Upper lobe of right lung (tissue), 1 donor: ENCODE data around the gene OXNAD1. TPM values are rescaled to one million over a fixed set of nuclear protein-coding genes. Genes with fewer than 3 reads are reported as not detected.

Experiments
- ATAC-seq: fragments of 200-7000 bp; cut with Tn5 transposase; one replicate; pipeline ENCODE4 v1.9.1; 2020; ENCODE audit warnings: mild to moderate bottlenecking, moderate library complexity
- DNase-seq: peaks from one replicate; pipeline ENCODE4 v3.0.0-alpha.2; 2020
- H3K27ac ChIP-seq: fragments of 200-600 bp; one replicate; pipeline ENCODE4 v1.8.0; 2022
- H3K27me3 ChIP-seq: fragments of 200-600 bp; one replicate; pipeline ENCODE4 v1.8.0; 2022; ENCODE audit warnings: mild to moderate bottlenecking
- H3K36me3 ChIP-seq: fragments of 200-600 bp; one replicate; pipeline ENCODE4 v1.8.0; 2022
- H3K4me1 ChIP-seq: fragments of 200-600 bp; one replicate; pipeline ENCODE4 v1.8.0; 2022
- H3K4me3 ChIP-seq: fragments of 200-600 bp; one replicate; pipeline ENCODE4 v1.8.0; 2022; ENCODE audit warnings: mild to moderate bottlenecking
- H3K9me3 ChIP-seq: fragments of 200-600 bp; one replicate; pipeline ENCODE4 v1.8.0; 2022
- intact Hi-C: fragments of 100-400 bp; cut with DNase I; formaldehyde crosslinking; loops from one replicate; pipeline ENCODE4 v1.11.0; 2022
- total RNA-seq: library from RNA; stranded (reverse); fragmentation: NEBNext Ultra II Directional; extraction: Animal tissue kit (Norgen Biotek cat#: 25700); gene quantifications from one replicate; pipeline ENCODE4 v1.2.1, GENCODE V29; 2021
- TF ChIP-seq, protein P1 (sequence below): fragments of 200-600 bp; IDR thresholded peaks from one replicate; pipeline ENCODE4 v1.8.0; 2022; ENCODE audit warnings: antibody characterized with exemption
- donor health status: DM: no; HTN: yes; CAD: no; lungs with severe emphysema.

OXNAD1 gene
- total RNA-seq, 1 donor from 2014 or later = 12.8 TPM

DNA sequence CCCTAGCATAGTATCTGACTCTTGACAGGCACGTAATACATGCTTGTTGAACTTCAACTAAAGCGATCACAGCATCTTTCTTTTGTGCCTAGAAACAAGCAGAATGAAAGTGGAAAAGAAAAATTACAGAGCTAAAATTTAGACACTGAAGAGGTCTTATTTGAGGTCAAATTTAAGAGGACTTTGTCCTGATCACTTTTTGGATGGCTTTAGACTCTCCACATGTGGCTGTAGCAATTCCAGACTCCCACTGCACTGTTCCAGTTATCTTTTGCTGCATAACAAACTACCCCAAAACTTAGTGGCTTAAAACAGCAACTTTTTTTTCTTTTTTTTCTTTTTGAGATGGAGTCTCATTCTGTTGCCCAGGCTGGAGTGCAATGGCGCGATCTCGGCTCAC lies 23.8 kb upstream of the OXNAD1 start:
- Histone ChIP-seq H3K9me3 (no peaks in the 10 kb centered on the region), H3K4me3 (no peak overlapping the region), H3K27me3 (no peaks in the 10 kb centered on the region), H3K4me1 (peaks cover 6% of the 10 kb centered on the region), H3K36me3 (no peaks in the 10 kb centered on the region), H3K27ac (no peak overlapping the region)
- ATAC-seq (no peak), DNase-seq (no peak)
- intact Hi-C loops = no loop called here
- TF ChIP-seq, protein P1, sequence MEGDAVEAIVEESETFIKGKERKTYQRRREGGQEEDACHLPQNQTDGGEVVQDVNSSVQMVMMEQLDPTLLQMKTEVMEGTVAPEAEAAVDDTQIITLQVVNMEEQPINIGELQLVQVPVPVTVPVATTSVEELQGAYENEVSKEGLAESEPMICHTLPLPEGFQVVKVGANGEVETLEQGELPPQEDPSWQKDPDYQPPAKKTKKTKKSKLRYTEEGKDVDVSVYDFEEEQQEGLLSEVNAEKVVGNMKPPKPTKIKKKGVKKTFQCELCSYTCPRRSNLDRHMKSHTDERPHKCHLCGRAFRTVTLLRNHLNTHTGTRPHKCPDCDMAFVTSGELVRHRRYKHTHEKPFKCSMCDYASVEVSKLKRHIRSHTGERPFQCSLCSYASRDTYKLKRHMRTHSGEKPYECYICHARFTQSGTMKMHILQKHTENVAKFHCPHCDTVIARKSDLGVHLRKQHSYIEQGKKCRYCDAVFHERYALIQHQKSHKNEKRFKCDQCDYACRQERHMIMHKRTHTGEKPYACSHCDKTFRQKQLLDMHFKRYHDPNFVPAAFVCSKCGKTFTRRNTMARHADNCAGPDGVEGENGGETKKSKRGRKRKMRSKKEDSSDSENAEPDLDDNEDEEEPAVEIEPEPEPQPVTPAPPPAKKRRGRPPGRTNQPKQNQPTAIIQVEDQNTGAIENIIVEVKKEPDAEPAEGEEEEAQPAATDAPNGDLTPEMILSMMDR = no peak

DNA sequence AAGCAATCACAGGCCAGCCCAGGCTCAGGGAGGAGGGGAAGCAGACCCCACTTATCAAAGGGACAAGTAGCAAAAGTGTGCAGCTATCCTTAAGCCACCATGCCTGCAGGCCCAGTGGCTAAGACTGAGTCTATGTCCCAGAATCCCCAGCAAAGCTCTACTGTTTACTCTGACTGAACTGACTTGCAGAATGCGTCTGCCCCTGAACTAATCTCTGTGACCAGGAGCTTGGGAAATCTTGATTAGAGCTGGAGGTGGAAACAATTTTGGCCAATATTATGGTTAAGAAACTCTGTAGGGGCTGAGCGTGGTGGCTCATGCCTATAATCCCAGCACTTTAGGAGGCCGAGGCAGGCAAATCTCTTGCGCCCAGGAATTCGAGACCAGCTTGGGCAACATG lies 22.8 kb upstream of the OXNAD1 start:
- no peaks in the 10 kb centered on the region for H3K36me3 ChIP-seq
- intact Hi-C loops = no loop called here
- no peak overlapping the region for H3K27ac ChIP-seq
- H3K27me3 ChIP-seq = no peaks in the 10 kb centered on the region
- no peak overlapping the region for H3K4me3 ChIP-seq
- no peaks in the 10 kb centered on the region for H3K9me3 ChIP-seq
- ATAC-seq = no peak
- peaks cover 7% of the 10 kb centered on the region for H3K4me1 ChIP-seq
- no peak for DNase-seq
- TF ChIP-seq, protein P1 = no peak

DNA sequence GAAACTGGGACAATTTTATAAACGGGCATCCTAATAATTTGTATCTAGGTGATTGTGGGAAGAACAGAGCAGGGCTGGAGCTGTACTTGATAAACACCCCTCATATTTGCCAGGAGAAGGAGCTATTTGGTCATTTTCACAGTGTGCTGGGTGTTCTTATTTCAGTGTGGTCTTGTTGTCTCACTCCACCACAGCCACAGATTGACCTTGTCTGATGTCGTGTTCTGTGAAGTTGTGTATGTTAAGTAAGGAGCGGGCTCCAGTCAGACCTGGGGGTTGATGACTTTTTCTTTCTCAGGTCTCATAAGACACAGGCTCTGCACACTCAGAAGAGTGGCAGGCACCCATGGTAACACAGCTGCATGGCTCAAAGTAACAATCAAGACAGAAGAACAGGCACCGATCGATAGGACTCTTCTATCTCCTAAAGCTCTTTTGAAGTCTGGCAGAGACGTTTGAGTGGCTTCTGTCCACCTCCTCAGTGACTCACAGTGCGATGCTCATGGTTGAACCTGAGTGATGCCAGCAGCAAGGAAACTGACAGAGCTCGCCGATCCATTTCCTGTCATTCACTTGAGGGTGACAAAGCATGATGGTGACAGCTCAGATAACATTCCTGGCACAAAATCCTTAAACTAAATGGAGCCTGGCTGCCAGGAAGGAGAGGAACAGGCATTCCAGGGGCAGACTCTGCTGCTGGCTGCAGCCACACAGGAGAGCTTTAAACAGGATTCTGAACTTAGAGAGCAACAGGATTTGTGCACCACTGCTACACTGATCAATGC lies 21.1 kb upstream of the OXNAD1 start:
- Histone ChIP-seq H3K27ac (no peak overlapping the region), H3K36me3 (no peaks in the 10 kb centered on the region), H3K27me3 (no peaks in the 10 kb centered on the region), H3K4me1 (peaks cover 12% of the 10 kb centered on the region), H3K9me3 (no peaks in the 10 kb centered on the region), H3K4me3 (no peak overlapping the region)
- DNase-seq (no peak), ATAC-seq (peak; percentile 10)
- intact Hi-C loops = no loop called here
- TF ChIP-seq, protein P1 = no peak

DNA sequence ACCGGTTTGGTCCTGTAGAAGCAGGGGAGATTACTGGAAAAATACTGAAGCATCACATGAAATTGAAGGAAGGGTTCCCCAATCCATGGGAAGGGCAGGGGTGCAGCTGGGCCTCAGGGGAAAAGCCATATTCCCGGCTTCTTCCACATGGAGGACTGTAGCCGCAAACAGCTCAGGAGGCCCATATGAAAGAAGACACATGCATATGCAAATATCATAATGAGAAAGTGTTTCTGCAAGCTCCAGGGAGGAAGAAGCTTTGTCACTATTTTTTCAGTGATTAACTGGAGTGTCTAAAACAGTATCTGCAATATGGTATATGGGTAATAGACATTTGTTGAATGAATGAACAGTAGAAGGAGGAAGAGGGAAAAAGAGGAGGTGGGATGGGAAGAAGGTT lies 19.4 kb upstream of the OXNAD1 start:
- TF ChIP-seq, protein P1 = no peak
- H3K27me3 ChIP-seq = no peaks in the 10 kb centered on the region
- H3K4me1 ChIP-seq = peaks cover 5% of the 10 kb centered on the region
- intact Hi-C loops = loop anchor here (5.0 kb wide), 1 partner anchor 193 kb away; no protein-coding TSS in a partner anchor
- no peak overlapping the region for H3K27ac ChIP-seq
- ATAC-seq (no peak), DNase-seq (no peak)
- no peaks in the 10 kb centered on the region for H3K36me3 ChIP-seq
- H3K9me3 ChIP-seq = no peaks in the 10 kb centered on the region
- H3K4me3 ChIP-seq = no peak overlapping the region

DNA sequence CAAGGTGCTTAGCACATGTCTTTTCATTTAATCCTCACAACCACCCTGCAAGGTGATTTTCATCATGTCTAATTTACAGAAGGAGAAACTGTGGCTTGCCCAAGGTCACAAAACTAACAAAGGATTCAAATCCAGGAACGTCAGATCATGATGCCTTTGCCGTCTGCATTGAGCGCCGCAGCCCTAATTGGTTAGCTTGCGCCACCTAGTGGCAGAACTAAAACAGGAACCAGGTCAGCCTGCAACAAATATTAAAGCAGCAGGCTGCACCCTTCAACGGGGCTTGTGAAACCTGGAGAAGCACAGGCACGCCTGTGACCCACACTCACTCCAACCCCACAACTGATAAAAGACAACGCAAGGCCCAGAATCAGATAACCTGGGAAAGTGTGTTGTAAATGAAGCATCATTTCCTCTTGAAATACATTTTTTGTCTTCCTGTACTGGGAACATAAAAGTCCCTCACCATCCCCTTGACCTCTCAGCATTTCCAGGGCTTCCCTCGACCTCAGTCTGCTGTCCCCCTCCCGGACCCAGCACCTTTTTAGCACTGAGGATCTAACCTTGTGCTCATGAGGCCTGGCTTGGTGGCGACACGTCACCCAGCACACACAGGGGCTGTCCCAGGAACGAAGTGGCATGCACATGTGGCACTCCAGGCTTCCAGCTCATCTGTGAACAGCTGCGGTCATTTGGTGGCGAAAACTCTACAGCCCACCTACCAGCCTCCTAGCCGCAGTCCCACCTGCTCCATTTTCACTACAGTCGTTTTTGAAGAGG lies 17.5 kb upstream of the OXNAD1 start:
- Histone ChIP-seq H3K9me3 (no peaks in the 10 kb centered on the region), H3K27me3 (no peaks in the 10 kb centered on the region), H3K4me1 (peaks cover 5% of the 10 kb centered on the region), H3K4me3 (no peak overlapping the region), H3K27ac (no peak overlapping the region), H3K36me3 (no peaks in the 10 kb centered on the region)
- TF ChIP-seq, protein P1 = peak; percentile 98
- intact Hi-C loops = loop anchor here (5.0 kb wide), 1 partner anchor 195 kb away; no protein-coding TSS in a partner anchor
- ATAC-seq = peak; percentile 93
- peak; percentile 77 for DNase-seq
